ENCODE results near the gene ZNF346.

- TF ChIP-seq CTCF (IDR thresholded peaks at IDR 0.05) (no peak), POLR2A (IDR thresholded peaks at IDR 0.05) (no peak)
Observed at GRCh38 chr5:177049285-177049684, 26.8 kb downstream of the ZNF346 start.

All from testis (tissue), 2 donors.